GM19023 (cell line): ENCODE data around the gene LY9.

ENCODE experiments used
- ATAC-seq: cut with Tn5 transposase; IDR thresholded peaks from one replicate; pipeline ENCODE4 v1.9.1; 2021; ENCODE audit warnings: mild to moderate bottlenecking, moderate library complexity; ENCODE audit not compliant: unreplicated experiment

The LY9 gene

DNA sequence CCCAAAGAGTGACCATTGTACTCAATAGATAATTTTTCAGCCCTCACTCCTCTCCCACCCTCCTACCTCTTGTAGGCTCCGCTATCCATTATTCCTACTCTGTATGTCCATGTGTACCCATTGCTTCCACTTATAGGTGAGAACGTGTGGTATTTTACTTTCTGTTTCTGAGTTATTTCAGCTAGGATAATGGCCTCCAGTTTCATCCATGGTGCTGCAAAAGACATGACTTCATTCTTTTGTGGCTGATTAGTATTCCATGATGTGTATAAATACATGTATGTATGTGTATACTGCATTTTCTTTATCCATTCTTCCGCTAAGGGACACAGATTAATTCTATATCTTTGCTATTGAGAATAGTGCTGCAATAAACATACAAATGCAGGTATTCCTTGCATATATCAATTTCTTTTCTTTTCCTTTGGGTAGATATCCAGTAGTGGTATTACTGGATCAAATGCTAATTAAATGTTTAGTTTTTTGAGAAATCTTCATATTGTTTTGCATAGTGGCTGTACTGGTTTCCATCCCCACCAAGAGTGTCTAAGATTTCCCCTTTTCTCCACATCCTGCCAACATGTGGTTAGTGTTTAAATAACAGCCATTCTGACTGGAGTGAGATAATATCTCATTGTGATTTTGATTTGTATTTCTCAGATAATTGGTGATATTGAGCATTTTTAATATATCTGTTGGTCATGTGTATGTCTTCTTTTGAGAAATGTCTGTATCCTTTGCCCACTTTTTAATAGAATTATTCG, 4.9 kb downstream of the LY9 start:
- no peak for ATAC-seq

DNA sequence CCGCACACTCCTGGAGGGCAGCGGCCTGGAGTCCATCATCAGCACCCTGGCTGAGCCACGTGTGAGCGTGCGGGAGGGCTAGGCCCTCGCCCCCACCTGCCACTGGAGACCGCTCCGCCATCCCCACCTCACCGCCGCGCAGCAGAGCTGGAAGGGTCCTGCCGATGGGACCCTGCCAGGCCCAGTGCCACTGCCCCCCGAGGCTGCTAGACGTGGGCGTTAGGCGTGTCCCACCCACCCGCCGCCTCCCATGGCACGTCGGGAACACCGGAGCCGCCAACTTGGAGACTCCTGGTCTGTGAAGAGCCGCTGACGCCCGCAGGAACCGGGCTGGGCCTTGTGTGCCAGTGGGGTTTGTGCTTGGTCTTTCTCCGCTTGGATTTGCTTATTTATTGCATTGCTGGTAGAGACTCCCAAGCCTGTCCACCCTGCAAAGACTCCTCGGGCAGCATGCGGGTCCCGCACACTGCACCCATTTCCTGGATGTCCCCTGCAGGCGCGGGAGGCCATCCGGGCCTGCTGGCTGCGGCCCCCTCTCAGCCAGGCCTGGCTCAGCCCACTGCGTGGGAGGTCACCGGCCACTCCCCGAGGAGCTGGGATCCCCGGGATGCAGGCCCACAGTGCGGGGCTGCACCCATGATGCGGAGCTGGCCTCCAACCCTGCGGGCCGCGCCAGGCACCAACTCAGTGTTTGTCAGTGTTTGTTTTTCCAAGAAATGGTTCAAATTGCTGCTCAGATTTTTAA, 6.0 kb downstream of the LY9 start:
- ATAC-seq: no peak

DNA sequence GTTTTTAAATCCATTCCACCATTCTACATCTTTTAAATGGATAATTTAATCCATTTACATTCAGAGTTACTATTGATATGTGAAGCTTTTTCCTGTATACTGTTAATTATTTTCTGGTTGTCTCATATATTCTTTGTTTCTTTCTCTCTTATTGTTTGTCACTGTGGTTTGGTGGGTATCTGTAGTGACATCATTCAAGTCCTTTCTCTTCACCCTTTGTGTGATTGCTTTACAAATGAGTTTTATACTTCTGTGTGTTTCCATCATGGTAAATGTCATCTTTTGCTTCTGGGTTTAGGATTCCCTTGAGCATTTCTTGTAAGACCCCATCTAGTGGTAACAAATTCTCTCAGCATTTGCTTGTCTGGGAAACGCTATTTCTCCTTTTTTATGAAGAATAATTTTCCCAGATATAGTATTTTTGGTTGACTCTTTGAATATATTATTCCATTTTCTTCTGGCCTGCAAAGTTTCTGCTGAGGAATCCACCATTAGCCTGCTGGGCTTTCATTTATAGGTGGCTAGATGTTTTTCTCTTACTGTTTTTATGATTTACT, 10.2 kb downstream of the LY9 start:
- no peak for ATAC-seq

DNA sequence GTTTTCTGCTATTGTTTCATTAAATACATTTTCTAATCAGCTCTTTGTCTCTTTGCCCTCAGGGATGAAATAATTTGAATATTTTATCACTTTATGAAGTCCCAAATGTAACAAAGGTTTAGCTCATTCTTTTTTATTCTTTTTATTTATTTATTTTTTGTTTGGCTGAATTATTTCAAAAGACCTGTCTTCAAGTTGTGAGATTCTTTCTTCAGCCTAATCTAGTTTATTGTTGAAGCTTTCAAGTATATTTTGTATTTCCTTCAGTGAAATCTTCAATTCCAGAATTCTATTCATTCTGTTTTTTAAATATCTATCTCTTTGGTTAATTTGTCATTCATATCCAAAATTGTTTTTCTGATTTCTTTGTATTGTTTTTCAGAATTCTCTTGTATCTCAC, 10.8 kb downstream of the LY9 start:
- no peak for ATAC-seq

DNA sequence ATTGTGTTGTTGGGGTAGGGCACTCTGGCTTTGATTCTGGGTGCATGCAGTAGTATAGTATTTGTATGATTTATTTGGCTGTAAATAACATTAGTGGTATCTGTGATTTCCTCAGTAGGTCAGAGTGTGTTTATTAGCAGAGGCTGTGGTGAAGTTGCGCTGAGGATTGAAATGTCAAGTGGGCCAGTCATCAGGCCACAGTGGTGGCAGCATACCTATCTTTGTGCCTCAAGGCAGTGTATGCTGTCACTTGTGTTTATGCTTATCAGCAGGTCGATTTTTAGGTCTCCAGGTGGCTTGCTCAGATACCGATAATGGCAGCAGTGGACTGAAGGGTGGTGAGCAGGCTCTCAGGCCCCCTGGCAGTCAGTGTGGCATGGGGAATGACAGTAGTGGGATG, 11.3 kb downstream of the LY9 start:
- no peak for ATAC-seq

DNA sequence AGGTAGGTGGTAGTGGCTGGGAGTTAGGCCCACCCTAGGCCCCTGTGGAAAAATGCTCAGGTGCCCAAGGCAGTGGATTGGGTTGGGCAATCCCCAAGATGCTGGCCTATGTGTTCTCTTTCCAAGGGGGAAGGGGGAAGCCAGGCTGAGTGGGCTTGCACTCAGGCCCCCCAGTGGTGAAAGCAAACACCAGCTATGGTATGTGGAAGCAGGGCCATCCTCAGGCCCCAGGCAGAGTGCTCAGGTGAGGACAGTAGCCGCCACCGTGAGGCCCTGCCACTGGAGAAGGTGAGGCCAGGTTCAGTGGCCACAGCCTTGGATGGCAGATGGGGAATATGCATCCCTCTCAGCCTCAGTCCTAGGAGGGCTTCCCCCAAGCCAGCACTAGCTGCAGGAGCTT, 11.8 kb downstream of the LY9 start:
- no peak for ATAC-seq

DNA sequence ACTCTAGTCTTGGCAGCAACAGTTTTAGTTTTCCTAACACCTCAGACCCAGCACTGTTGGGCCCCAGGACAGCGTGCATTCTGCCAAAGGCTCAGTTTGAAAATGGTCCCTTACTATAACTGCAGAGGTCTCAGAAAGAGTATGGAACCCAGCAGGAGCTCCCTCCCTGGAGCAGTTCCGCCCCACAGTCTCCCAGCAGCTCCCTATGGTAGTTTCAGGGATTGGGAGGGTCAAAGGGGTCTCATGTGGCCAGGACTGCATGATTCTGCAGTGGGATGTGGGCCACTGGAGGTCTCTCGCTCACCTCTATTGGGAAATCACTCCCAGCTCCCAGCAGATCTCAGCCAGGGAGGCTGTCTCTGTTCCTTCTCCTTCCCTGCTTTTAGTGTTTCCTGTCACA, 12.3 kb downstream of the LY9 start:
- no peak for ATAC-seq

DNA sequence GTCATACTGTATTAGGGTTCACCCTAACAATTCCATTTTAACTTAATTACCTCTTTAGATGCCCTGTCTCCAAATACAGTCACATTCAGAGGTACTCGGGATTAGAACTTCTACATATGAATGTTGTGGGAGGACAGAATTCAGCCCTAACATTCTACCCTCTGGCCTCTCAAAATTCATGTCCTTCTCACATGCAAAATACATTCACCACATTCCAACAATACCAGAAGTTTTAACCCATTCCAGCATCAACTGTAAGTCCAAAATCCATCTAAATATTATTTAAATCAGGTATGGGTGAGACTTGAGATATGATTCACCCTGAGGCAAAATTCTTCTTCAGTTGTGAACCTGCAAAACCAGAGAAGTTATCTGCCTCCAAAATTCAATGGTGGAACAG, 14.5 kb downstream of the LY9 start:
- ATAC-seq: no peak

DNA sequence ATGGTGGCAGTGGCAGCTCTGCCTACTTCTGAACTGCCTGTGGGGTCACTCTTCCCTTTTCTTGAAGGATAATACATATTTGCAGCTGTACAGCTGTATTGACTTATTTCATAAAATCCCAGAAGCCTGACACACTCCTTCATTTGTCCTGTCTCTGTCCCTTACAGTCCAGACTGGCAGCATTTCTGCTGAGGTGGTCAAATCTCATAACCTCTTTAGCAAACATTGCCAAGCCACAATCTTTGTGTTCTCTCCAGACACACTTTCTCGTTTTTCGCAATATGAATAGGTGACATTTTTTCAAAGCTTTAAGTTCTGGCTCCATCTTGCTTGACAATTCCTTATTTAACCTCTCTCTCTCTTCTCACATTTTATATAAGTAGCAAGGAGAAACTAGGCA, 15.2 kb downstream of the LY9 start:
- no peak for ATAC-seq

DNA sequence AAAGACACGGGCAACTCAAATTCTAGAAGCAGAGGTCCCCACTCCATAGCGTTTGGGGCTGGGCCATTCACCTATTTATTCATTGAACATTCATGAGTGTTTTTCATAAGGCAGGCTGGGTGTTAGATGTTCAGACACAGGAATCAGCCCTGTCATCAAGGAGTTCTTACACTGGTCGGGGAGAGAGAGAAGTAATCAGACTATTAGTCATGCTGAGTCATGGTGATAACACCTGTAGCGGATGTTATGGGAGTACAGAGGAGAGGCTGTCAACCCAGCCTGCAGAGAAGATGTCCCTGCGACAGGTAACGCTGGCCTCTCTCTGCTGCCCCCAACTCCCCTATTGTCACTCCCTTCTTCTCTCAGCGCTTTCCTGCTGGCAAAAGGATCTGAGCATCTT, 17.2 kb downstream of the LY9 start:
- no peak for ATAC-seq

DNA sequence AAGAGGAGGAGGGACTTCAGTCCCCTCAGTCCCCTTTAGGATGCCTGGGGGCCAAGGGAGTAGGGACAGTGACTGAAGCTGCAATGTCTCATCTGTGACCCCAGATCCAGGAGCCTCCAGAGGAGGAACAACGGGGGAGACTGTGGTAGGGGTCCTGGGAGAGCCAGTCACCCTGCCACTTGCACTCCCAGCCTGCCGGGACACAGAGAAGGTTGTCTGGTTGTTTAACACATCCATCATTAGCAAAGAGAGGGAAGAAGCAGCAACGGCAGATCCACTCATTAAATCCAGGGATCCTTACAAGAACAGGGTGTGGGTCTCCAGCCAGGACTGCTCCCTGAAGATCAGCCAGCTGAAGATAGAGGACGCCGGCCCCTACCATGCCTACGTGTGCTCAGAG, 18.3 kb downstream of the LY9 start:
- no peak for ATAC-seq

DNA sequence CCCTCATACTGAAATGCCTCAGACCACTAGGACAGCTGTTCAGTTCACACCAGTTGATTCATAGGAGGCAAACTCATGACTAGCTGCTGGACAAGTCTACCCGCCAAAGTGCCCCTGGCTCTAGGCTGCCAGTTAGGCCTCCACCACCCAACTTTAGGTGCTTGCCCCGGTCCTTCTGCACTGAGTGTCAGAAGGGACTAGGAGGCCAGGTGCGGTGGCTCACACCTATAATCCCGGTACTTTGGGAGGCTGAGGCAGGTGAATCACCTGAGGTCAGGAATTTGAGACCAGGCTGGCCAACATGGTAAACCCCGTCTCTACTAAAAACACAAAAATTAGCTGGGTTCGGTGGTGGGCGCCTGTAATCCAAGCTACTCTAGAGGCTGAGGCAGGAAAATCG, 18.9 kb downstream of the LY9 start:
- ATAC-seq: no peak

DNA sequence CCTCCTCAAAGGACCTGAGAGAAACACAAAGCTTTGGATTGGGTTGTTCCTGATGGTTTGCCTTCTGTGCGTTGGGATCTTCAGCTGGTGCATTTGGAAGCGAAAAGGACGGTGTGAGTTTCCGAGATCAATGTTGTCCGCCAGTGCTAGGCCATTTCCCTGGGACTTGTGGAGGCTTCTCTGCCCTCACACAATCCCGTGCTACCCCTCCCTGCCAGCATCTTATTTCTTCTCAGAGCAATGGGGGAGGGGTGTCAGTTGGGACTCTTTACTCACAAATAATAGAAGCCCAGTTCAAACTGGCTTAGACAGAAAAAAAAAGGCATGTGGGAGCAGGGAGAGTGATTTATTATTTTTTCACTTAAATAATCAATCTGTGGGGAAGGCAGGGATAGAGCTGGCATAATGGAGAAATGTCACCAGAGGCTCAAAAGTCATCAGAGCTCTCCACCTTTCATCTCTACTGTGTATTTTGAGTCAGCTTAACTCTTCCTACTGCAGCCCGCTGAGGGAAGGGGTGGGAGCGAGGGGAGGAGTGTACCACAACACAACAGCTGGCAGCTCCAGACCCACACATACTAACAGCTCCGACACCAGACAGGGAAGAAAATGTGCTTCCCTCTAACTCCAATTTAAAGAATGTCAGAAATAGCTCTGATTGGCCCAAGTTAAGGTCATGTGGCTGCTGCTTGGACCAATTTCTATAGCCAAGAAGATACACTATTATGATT, 22.4 kb downstream of the LY9 start:
- ATAC-seq: no peak

DNA sequence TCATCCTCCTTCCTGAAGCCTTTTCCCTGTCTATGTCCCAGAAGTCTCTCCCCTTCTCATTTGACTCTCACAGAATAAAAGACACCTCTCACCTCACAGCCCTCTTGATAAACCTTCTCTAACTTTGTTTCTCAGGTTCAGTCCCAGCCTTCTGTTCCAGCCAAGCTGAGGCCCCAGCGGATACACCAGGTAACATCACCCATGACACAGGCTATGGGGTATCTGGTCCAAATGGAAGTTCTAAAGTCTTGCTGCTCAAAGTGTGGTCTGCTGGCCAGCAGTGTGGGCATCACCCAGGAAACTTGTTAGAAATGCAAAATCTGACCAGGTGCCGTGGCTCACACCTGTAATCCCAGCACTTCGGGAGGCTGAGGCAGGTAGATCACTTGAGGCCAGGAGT, 23.2 kb downstream of the LY9 start:
- ATAC-seq: no peak

DNA sequence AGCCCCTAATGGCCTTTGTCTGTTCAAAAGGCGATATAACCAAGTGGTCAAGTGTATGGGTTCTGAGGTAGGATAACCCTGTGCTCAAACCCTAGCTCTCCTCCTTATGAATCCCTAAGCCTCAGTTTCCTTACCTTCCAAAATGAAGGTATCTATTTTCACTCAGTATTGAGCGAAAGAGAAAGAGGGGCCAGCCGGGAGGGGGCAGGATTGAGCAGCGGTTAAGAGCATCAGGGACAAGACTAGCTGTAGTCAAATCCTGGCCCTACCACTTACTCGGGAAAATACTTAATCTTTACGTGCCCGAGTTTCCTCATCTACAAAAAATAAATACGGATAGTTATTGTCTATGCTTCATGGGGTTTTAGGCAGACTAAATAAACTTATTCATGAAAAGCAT, 25.7 kb downstream of the LY9 start:
- ATAC-seq: no peak

DNA sequence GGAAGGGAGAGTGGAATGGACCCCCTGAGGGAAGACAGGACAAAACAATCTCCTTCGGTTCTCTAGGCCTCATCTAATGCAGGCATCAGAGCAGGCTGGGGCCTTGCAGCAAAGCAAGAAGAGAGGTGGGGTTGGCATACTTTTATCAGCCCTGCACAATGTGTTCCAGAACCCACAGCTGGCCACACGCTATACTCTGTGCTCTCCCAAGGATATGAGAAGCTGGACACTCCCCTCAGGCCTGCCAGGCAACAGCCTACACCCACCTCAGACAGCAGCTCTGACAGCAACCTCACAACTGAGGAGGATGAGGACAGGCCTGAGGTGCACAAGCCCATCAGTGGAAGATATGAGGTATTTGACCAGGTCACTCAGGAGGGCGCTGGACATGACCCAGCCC, 27.3 kb downstream of the LY9 start:
- ATAC-seq: no peak

DNA sequence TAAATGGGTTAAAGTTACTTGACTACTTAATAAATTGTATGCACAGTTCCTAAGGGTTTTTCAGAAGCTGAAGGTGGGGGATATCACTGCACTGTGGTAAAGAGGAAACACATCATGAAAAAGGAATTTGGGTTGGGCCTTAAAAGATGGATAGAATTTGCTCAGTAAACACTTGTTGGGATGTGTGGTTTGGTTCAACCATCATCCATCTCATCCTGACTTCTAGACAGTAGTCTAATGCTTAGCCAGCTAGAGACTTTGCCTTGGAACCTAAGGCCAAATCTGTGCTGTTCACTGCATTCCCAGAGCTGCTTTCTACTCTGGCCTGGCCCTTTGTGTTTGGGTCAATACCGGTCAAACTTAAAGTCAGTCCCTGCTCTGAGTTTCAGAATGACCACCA, 30.6 kb downstream of the LY9 start:
- no peak for ATAC-seq

DNA sequence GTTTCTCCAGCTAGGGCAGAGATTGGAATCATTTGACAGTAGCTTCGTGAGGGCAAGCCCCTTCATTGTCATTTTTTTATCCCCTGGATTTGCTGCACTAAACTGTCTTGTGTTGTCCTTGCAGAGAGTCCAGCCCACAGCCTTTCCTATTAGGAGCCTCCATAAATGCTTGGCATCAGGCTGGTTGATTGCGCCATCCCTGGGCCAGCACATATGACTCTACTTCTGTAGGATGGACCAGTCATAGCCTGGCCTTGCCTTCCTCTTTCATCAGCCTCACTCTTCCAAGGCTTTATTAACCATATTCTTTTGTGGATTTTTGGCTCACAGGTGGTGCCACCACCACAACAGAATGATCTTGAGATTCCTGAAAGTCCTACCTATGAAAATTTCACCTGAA, 31.4 kb downstream of the LY9 start:
- ATAC-seq: no peak

DNA sequence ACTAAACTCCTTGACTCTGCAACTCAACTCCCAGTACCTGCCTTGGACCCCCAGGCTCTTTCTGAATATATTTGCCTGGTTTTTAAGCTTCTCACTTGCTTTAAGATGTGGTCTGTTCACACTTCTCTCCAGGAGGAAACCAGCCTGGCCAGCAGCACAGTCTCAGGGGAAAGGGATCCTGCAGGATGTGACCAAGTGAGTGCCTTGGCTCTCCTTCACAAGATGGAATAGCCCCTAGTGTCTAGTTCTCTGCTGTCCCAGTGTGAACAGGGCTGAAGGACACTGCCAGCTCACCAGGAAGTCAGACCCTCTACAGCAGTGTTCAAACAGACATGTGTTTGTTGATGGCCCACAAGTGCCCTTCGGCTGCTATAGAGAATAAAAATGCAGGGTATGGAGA, 33.8 kb downstream of the LY9 start:
- no peak for ATAC-seq

DNA sequence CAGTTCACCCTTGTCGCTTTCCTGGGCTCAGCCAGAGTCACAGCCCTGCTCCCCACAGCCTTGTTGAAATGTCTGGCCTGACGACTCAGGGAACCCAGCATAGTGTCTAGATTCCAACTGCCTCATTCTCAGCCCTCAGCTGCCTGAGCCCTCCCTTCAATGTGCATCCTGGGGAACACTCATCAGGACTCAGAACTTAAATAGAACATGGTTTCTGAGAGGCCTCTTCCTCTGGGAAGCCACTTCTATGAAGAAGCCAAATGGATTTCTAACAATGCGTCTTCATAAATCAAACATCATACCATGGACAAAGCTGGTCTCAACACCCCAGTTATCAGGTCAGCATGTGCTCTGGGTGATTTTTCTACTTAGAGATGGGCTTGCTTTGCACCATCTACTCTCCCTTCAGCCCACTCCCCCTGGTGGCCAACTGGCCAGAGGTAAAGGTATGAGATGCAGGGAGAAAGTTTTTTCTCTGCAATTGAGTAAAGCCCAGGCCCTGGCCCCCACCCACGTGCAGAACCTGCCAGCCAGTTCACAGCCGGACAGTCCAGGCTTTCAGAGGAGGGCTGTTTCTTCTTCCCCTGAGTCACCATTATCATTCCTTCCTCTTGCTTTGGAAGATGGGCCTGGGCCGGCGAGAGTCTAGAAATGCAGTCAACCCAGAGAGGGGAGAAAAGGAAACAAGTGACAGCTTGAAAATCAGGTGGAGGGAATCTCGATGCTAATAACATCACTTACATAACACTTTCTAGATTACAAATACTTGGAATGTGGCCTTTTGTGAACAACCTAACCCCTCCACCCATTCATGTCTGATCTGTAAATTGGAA, 34.6 kb downstream of the LY9 start:
- ATAC-seq: no peak
